Embryonic facial prominence (tissue), 1 donor: ENCODE results near the gene YY1.
"Not testable (repeated sequence)": the region's sequence is repeated elsewhere in the genome, so short reads cannot be mapped to it uniquely, and the experiment has no call there.

Experiments used
- DNase-seq: peaks from one replicate; pipeline ENCODE4 v3.0.0-alpha.2; 2016; ENCODE audit errors: extremely low spot score

The YY1 gene

GRCh38 chr14:100243020-100243419, 4.1 kb downstream of the YY1 start:
- DNase-seq, result no peak

GRCh38 chr14:100246809-100247428, 8.0 kb downstream of the YY1 start:
- DNase-seq, result no peak

- DNase-seq, result no peak
Observed at GRCh38 chr14:100250732-100251465, 12.0 kb downstream of the YY1 start.

- DNase-seq, result no peak
Observed at GRCh38 chr14:100252684-100253083, 13.7 kb downstream of the YY1 start.

DNA sequence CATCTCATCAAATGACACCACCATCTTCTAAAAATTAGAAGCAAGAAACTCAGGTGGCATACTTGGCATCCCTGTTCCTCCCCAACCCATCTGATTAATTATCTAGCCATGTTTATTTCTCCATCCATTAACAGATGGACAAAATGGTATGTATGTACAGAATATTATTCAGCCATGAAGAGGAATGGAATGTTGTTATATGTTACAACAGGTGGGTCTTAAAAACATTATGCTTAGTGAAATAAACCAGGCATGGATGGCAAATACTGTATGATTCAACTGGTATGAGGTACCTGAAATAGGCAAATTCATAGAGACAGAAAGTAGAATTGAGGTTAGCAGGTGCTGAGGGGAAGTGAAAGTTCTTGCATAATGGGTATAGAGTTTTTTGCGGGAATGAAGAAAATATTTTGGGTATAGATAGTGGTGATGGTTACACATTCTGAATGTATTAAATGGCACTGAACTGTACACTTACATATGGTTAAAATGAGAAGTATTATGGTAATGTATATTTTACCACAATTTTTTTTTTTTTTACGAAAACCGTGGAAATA, 17.5 kb downstream of the YY1 start:
- no peak for DNase-seq

- DNase-seq, result no peak
Observed at GRCh38 chr14:100261621-100262020, 22.7 kb downstream of the YY1 start.

- no peak for DNase-seq
Observed at GRCh38 chr14:100262545-100262944, 23.6 kb downstream of the YY1 start.

DNA sequence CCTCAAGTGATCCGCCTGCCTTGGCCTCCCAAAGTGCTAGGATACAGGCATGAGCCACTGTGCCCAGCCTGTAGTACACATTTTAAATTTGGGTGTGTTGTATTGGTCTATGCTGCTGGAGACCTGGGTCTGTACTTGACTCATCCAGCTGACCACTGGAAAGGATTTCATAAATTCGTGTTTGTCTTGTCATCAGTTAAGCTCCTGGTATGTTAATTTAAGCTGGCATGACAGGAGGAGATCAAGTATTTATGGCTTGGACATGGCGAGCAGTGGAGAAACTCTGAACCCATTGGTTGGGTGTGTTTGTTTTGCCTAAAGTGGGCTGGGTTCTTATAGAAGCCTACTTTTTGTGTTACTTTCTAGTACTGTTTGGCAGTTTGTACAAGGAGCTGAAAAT, 24.2 kb downstream of the YY1 start:
- DNase-seq, result no peak

- DNase-seq, result no peak
Observed at GRCh38 chr14:100267990-100268389, 29.0 kb downstream of the YY1 start.

- no peak for DNase-seq
Observed at GRCh38 chr14:100268591-100269207, 29.8 kb downstream of the YY1 start.

DNA sequence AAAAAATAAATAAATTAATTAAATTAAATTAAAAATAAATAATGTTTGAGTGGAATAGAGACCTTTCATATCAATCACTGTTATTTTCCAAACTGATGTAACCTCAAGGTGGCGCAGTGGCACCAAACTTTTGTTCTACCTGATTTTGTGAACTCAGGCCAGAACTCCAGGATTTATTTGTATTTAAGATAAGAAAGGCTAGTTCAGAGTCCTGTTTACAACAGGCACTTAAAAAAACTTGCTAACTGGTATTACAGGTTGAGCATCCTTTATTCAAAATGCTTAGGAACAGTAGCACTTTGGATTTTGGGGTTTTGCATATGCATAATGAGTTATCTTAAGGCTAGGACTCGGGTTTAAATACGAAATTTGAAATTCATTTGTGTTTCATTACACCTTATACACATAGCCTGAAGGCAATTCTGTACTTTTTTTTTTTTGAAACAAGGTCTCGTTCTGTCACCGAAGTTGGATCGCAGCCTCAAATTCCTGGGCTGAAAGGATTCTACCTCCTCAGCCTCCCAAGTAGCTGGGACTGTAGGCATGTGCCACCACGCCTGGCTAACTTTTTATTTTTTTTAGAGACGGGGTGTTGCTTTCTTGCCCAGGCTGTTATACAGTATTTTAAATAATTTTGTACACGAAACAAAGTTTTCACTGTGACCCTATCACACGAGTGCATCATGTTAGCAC, 32.4 kb downstream of the YY1 start:
- no peak for DNase-seq

DNA sequence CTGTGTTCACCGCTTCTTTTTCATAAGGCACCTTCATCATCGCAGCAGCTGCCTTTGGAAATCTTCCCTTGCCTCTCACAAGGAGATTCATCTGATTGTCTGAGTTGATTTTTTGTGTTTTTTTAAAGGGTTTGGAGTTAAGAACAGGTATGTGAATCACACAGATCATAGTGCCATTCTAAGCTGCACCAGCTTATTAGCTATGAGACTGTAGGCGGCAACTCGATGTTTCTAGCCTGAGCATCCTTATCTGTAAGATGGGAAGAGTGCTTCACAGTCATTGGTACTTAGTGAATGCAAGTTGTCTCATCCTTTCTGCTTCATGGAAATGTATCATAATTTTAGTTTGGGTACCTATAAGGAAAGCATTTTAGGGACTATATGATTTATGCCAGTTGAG, 35.3 kb downstream of the YY1 start:
- no peak for DNase-seq

- no peak for DNase-seq
Observed at GRCh38 chr14:100275214-100275613, 36.3 kb downstream of the YY1 start.

GRCh38 chr14:100278702-100279101, 39.8 kb downstream of the YY1 start:
- no peak for DNase-seq

DNA sequence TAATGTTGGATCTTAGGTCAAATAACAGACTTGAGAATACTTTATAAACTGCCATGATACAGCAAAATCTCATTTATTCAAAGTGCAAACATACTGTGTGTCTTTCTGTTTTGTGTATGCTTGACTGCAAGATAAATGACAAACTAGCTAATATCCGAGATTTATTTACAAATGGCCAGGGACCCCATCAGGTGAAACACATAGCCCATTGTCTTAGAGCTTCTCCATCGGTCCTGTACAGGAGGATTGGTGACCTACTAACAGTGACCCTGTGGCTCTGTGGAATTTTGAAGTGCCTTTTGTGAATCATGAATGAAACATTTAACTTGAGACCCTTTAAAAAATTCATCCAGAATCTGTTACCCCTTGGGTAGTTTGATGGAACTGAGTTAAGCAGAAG, 40.2 kb downstream of the YY1 start:
- DNase-seq, result no peak

DNA sequence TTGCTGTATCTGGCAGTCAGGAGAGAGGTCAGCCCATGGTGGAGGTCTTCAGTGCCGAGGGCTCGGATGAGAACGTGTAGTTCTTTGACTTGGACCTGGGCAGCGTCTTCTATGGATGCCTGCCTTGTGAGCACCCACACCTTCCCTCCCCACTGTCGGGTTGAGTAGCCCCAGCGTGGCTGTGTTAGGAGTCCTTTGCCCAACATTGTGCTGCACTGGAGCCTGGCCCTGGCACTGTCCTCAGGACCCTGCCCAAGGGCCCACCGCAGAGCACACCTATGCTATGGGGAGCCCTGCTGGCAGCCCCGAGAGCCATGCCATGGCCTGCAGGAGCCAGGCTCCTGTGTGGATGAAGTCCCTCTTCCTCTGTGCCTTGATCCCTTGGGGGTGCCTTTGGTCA, 40.6 kb downstream of the YY1 start:
- DNase-seq, result no peak

DNA sequence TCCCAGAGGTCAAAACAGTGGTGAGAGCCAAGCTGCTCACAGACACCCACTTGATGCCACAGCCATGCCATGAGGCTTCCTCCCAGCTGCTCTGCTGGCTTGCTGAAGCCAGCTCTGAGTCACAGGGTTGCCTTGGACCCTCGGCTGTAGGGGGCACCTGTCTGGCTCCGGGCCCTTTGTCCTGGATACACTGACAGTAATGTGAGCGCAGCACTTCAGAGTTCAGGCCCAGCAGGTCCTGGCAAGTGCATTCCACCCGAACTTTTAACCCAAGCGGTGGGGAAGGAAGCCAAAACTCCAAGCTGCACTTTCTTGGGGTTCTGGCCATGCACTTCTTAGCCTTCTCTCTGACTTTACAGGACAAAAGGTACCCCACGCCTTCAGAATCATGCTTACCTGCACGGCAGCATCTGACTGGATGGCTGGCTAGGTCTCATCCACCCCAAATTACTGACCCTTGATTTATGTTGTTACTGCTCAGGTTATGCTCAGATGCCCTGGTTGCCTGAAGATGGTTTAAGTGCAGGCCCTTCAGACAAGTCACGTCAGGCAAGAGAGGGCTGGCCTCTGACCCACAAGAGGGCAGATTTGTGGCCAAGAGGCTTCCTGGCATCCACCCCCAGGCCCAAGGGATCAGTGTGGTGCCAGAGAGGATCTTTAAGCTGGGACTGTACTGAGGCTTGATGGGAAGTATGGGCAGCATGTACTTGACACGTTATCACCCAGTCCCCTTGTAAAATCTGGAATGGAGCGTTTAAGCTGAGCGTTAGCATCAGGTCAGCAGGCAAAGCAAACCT, 42.5 kb downstream of the YY1 start:
- DNase-seq, result no peak

DNA sequence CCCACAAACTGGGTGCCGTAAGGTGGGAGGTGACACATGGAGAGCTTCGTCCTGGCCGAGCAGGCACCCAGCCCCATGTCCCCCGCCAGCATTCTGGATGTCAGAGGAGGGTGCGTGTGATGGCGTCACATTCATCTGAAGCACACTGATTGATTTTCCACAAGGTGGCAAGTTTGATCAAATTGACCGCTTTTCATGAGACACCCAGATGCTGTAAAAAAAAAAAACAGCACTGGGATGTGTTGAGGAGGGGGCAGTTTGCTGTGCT, 43.1 kb downstream of the YY1 start:
- no peak for DNase-seq

DNA sequence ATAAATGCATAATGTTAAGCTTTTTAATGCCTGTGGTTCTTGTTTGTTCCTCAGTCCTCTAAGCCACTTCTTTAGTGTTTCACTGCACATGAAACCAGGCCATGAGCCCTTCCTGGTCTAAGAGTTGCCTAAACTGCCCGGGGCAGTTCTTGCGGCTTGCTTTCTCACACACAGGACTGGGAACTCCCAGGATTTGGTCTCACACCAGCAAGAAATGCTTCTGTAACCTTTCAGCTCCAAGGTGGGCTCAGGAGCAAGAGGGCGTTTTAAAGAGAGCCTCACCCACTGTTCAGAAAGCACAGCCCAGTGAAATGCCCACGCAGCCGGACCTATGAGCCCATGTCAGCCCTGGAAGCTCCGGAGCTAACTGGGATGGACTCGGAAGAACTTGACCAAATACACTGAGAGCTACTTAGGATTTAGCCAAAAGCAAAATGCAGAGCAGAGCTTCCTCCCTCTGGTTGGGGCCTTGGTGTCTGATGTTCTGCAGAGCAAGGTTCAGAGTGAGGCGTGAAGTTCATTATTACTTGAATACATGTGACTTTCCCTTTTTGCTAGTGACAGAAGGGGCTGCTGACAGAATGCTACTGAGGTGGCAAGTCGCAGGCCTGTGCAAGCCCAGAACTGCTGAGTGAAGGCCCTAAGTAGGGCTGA, 43.9 kb downstream of the YY1 start:
- no peak for DNase-seq

DNA sequence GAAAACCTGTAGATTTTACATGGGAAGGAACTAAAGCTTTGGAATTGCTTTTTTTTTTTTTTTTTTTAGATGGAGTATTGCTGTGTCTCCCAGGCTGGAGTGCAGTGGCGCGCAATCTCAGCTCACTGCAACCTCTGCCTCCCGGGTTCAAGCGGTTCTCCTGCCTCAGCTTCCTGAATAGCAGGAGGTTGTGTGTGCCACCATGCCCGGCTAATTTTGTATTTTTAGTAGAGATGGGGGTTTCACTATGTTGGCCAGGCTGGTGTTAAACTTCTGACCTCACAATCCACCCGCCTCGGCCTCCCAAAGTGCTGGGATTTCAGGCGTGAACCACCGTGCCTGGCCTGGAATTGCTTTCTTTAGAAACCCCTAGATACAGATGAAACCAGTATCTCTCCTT, 44.5 kb downstream of the YY1 start:
- not testable (repeated sequence) for DNase-seq
